GM21619 (cell line): ENCODE results near the gene TNFRSF6B.
"Not testable (repeated sequence)": the region's sequence is repeated elsewhere in the genome, so short reads cannot be mapped to it uniquely, and the experiment has no call there.

Experiments
- ATAC-seq: cut with Tn5 transposase; IDR thresholded peaks from one replicate; pipeline ENCODE4 v1.9.1; 2021; ENCODE audit not compliant: unreplicated experiment

Gene TNFRSF6B

DNA sequence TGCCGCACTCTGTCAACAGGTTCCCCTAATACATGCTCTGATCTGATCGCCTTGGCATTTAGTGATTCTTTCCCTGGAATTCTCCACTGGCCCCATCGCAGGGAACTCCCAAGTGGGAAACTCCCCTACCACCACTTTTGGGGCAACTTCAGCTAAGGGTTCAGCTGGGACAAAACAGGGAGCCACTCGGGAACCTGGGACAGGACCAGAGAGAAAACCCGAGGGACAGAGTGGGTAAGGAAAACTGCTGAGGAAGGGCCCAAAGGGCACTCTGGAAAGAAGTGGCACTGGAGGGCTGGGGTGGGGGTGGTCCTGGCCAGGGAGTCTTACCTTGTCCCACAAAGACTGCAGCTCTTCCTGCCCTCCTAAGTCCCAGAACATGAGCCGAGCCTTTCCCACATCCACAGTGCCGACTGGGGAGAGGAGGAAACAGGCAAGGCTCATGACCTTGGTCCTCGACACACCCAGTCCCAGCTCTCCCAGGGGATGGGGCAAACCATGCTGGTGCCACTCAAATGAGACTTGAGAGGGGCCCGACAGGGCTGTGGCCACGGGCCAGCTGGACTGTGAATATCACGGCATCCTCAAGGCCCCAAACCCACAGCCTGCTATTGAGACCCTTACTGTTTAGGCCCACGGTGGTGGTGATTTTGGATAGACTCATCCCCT lies 9.7 kb downstream of the TNFRSF6B start:
- no peak for ATAC-seq

DNA sequence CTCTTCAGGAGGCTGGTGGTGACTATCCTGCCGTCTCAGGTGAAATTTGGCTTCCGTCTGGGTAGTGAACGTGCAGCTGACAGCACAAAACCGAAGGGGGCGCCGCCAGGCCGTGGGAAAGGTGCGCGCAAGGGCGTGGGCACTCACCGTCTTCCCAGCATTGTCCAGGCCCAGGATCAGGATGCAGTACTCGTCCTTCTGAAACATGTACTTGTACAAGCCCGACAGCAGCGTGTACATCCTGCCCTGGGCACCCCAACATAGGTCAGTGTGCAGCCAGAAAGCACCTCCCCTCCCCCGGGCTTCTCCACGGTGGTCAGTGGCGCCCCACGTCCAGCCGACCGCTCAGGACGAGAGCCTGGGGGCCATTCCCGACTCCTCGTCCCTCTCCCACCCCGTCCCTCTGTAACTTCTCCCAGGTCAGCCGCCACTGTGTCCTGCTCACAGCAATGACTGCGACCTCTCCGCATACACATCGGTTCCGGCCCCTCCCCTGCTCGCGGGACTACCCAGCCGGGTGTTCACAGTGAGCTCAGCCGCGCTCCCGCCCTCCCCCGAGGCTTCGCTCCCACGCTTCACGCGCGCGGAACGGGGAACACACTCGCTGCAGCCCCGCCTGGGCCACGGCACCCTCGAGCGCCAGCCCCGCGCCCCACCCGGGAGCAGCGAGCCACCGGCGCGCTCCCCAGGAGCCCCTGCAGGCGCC lies 10.6 kb downstream of the TNFRSF6B start:
- ATAC-seq: peak; percentile 17

DNA sequence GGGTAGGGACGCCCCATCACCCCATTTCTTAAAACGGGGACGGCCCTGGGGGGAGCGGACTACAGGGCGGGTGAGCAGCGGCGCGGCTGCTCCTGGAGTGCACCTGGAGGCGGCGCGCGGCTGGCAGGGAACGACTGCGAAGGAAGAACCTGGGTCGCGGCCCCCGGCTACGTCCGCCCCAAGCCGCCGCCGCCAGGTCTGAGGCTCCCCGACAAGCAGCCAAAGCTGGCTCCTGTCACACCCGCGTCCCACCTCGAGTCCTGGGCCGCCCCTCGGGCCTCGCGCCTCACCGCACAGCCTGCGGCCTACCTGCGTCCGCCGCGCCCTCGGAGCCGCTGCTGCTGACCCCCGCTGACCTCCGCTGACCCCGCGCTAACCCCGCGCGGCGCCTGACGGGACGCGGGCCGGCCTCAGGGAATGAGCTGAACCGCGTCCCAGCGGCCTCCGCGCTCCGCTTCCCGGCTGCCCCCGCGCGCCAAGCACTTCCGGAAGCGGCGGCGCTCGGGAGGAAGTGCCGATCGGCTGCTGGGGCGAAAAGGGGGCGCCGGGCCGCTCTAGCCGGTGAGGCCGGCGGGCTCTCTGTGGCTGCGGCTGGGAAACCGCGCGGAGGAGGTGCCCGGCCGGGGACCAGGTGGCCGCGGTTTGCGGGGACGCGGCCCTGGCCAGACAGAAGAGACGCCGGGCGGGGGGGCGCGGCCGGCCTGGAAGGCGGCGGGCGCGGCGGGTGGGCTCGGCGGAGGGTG lies 11.3 kb downstream of the TNFRSF6B start, which contains the start of the genes ARFRP1 and ZGPAT:
Gene ARFRP1 (minus strand): TSS at position 419 of the 743 bp plus-strand sequence. CDS start 885 bp downstream, outside the sequence.
Gene ZGPAT (plus strand): TSS at position 482 of the 743 bp plus-strand sequence. CDS start 542 bp downstream, outside the sequence.
- ATAC-seq: peak; percentile 59

DNA sequence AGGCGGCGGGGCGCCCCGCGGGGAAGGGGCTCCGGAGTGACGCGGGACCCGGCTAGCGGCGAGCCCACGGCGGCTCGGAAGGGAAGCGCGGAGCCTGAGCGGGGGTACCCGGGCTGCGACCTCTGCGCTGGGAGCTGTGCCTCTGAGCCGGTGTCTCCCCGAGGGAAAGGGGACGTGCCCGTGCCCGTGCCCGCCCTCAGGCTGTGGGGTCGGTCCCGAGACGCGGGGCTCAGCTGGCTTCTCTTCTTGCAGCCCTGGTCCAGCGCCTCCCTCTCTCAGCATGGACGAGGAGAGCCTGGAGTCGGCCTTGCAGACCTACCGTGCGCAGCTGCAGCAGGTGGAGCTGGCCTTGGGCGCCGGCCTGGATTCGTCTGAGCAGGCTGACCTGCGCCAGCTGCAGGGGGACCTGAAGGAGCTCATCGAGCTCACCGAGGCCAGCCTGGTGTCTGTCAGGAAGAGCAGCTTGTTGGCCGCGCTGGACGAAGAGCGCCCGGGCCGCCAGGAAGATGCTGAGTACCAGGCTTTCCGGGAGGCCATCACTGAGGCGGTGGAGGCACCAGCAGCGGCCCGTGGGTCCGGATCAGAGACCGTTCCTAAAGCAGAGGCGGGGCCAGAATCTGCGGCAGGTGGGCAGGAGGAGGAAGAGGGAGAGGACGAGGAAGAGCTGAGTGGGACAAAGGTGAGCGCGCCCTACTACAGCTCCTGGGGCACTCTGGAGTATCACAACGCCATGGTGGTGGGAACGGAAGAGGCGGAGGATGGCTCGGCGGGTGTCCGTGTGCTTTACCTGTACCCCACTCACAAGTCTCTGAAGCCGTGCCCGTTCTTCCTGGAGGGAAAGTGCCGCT lies 12.1 kb downstream of the TNFRSF6B start:
- ATAC-seq: no peak

DNA sequence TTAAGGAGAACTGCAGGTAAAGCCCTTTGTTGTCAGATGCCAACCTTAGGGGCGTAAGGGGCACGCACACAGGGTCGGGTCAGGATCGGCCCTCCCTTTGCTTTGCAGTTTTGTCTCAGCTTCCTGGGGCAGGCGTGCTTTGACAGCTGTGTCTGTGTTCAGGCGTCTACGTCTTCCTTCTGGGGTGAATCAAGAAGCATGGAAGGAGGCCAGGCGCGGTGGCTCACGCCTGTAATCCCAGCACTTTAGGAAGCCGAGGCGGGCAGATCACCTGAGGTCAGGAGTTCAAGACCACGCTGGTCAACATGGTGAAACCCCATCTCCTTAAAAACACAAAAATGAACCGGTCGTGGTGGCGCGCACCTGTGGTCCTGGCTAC lies 12.7 kb downstream of the TNFRSF6B start:
- ATAC-seq: no peak

DNA sequence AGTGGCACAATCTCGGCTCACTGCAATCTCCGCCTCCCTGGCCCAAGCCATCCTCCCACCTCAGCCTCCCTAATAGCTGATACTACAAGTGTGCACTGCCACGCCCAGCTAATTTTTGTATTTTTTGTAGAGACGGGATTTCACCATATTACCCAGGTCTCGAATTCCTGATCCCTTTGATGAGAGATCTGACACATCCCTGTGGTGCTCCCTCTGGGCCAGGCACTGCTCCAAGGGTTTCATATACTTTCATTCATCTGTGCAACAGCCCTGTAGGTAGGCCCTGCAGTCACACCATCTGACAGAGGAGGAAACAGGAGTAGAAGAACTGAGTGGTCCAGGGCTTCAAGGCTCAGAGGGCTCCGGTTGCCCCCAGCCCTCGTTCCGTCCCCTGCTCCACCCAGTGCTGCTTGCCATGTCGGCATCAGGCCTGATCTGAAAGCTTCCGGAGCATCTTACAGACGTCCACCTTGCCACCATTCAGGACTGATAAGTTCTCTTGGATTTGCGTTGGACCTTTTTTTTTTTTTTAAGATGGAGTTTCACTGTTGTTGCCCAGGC lies 14.7 kb downstream of the TNFRSF6B start:
- ATAC-seq: no peak

DNA sequence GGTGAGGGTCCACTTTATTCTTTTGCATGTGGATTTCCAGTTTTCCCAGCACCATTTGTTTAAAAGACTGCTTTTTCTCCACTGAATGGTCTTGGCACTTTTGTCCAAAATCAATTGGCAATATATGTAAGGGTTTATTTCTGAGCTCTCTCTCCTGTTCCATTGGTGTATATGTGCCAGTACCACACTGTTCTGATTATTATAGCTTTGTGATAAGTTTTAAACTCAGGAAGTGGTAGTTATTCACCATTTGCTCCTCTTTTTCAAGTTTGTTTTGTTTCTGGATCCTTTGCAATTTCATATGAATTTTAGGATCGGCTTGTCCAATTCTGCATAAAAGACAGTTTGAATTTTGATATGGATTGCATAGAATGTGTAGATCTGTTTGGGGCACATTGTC lies 15.7 kb downstream of the TNFRSF6B start:
- ATAC-seq: no peak

DNA sequence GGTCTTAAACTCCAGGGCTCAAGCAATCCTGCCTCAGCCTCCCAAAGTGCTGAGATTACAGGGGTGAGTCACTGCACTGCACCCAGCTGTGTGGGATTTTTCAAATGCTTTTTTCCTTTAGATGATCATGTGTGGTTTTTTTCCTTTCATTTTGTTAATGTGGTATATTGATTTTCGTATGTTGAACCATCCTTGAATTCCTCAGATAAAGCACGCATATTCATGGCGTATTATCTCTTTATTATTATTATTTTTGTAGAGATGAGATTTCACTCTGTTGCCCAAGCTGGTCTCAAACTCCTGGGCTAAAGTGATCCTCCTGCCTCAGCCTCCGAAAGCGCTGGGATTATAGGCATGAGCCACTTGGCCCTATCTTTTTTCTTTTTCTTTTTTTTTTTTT lies 18.4 kb downstream of the TNFRSF6B start:
- ATAC-seq: no peak

DNA sequence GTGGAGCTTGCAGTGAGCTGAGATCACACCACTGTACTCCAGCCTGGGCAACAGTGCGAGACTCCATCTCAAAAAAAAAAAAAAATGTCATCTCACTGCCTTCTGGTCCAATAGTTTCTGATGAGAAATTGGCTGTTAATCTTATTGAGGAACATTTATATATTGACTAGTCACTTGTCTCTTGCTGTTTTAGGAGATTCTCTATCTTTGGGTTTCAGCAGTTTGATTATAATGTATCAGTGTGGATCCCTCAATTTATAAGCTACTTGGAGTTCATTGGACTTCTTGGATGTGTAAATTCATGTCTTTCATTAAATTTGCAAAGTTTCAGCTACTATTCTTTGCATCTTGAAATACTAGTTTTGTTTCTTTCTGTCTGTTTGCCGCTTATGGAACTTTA lies 22.5 kb downstream of the TNFRSF6B start:
- no peak for ATAC-seq

DNA sequence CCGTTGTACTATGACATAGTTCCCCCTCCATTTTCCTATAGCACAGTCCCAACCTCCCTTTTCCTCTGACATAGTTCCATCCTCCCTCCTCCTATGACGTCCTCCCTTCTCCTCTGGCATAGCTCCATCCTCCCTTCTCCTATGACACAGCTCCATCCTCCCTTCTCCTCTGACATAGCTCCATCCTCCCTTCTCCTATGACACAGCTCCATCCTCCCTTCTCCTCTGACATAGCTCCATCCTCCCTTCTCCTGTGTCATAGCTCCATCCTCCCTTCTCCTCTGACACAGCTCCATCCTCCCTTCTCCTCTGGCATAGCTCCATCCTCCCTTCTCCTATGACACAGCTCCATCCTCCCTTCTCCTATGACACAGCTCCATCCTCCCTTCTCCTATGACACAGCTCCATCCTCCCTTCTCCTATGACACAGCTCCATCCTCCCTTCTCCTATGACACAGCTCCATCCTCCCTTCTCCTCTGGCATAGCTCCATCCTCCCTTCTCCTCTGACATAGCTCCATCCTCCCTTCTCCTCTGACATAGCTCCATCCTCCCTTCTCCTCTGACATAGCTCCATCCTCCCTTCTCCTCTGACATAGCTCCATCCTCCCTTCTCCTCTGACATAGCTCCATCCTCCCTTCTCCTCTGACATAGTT lies 26.6 kb downstream of the TNFRSF6B start:
- ATAC-seq: not testable (repeated sequence)

DNA sequence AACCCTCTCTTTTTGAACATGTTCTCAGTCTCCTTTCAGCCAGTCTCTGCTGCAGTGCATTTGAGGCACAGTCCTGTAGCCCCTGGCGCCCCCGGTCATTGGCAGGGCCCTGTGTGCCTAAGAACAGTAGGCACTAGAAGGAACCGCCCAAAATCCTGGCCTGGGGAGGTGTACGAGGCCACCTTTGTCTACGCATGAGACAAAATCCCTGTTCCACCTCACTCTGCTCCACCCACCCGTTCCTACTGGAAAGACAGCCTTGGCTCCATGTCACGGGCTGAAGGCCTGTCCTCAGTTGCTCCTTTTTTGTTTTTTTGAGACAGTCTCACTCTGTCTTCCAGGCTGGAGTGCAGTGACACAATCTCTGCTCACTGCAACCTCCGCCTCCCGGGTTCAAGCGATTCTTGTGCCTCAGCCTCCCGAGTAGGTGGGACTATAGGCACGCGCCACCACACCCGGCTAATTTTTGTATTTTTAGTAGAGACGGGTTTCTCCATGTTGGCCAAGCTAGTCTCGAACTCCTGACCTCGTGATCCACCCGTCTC lies 33.8 kb downstream of the TNFRSF6B start:
- not testable (repeated sequence) for ATAC-seq

DNA sequence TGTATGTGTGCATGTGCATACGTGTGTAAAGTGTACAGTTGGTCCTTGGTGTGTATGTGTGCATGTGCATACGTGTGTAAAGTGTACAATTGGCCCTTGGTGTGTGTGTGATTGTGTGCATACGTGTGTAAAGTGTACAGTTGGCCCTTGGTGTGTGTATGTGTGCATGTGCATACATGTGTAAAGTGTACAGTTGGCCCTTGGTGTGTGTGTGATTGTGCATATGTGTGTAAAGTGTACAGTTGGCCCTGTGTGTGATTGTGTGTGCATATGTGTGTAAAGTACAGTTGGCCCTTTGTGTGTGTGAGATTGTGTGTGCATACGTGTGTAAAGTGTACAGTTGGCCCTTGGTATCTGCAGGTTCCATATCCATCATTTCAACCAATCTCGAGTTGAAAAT lies 35.0 kb downstream of the TNFRSF6B start:
- ATAC-seq: no peak

DNA sequence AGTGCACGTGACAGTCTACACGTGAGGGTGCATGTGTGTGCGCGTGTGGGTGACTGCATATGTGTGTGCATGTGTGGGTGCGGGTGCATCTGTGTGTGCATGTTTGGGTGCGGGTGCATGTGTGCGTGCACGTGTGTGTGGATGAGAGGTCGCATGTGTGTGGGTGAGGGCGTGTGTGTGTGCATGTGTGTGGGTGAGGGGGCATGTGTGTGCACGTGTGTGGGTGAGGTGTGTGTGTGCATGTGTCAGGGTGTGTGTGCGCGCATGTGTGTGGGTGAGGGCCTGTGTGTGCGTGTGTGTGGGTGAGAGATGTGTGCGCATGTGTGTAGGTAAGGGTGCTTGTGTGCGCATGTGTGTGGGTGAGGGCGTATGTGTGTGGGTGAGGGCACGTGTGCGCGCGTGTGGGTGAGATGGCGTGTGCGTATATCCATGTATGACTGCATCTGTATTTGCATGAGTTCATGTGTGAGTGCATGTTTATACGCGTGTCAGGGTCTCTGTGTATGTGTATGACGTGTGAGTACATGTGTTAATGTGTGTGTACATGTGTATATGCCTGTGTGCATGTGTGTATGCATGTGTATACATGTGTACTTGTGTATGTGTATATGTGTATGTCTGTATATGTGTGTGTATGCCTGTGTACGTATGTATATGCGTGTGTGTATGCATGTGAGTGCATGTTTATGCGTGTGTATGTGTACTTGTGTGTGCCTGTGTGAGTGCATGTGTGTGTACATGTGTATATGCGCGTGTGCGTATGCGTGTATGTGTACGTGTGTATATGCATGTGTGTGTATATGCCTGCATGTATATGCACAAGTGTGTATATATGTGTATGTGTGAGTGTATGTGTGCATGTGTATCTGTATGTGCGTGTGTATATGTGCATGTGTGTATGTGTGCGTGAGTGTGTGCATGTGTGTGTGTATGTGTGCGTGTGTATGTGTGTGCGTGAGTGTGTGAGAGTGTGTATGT lies 36.0 kb downstream of the TNFRSF6B start:
- ATAC-seq: no peak

DNA sequence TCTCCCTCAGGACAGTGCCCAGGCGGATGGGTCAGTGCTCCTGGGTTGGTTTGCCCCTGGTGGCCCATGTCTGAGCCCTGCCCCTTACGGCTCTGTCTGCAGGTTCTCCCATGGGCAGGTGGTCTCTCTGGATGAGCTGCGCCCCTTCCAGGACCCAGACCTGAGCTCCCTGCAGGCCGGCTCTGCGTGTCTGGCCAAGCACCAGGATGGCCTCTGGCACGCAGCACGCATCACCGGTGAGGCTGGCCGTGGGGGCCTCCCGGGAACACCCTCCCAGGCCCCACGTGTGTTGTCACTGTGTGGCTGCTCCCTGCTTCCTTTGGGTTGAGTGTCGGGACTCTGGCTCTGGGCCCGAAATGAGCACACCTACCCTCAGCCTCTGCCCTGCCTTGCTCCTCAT lies 36.7 kb downstream of the TNFRSF6B start:
- ATAC-seq: no peak

DNA sequence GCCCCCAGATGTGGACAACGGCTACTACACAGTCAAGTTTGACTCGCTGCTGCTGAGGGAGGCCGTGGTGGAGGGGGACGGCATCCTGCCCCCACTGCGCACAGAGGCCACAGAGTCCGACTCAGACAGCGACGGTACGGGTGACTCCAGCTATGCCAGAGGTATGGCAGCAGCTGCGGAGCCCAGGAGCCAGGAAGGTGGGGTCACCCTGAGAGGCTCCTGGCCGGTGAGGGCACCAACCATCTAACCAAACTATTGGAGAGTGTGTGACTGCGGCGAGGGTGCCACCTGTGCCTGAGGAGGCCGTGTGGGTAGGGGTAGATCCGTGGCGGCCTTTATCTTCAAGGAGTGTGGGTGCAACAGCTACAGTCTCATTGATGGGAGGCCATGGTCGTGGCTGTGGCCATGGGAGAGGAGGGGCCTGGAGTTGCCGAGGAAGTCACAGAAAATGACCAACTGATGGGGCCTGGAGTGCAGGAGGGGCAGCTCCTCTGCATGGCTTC lies 37.2 kb downstream of the TNFRSF6B start:
- ATAC-seq: no peak

DNA sequence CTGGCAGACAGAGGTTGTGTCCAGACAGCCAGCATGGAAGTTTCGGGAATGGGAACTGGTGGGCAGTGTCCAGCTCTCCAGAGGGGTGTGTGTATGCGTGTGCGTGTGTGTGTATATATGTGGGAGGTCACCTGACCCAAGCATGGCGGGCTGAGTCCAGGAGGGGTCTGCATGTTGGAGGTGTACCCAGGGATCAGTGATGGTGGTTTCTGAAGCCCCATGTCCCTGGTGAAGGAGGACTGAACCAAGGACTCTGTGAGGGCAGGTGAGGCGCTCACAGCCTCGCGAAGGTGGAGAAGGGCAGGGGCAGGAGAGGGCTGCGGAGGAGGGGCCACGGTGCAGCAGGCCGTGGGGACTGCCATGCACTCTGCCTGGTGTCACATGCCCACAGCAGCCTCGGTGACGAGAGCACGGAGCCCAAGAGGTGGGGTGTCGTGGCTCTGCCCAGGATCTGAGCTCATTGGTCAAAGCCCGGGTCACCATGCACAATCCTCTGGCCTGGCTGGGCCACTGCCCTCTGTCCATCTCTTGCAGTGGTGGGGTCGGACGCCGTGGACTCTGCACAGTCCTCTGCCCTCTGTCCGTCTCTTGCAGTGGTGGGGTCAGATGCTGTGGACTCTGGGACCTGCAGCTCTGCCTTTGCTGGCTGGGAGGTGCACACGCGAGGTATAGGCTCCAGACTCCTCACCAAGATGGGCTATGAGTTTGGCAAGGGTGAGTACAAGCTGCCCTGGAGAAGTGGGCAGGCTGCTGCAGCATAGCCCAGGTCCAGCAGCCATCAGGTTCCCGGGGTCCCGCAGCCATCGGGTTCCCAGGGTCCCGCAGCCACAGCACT lies 37.9 kb downstream of the TNFRSF6B start:
- ATAC-seq: no peak
